ENCODE measurements around the gene CD84. TPM values are rescaled to one million over a fixed set of nuclear protein-coding genes. Genes with fewer than 3 reads are reported as not detected.

The CD84 gene
- total and polyA plus RNA-seq, 3 donors from 2014 or later: 6.4 to 7.7 (median 6.9) TPM

DNA sequence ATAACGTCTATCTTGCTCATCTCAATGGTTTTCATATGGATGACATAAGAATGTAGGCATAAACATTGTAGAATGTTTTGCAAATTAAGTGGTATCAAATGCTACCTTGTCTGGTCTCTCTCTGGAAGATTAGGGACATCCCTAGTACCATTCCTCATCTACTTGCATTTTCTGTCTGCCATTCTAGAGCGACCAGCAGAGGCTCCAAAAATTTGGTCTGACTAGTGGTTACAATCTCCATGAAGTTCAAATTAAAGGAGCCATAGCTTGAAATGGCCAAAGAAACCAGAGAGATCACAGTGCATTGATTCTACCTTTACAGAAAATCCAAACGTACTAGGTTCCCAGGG lies 1.1 kb downstream of the CD84 start:
- Histone ChIP-seq H3K36me3 (ENCODE audit: low read depth, missing control alignments) (no peaks in the 10 kb centered on the region), H3K27me3 (no peaks in the 10 kb centered on the region), H3K4me1 (no peaks in the 10 kb centered on the region), H3K27ac (peak overlapping the region in 1 of 2 donors; percentile 45), H3K4me3 (no peak overlapping the region), H3K9me3 (no peaks in the 10 kb centered on the region)
- WGBS, 2 donors: 73 to 79% methylated on average over 3 of the region's 3 CpGs
- intact Hi-C loops (cut with DNase I; ENCODE audit: low total_unique reads): no loop called here
- DNase-seq: no peak
- TF ChIP-seq, protein P1, sequence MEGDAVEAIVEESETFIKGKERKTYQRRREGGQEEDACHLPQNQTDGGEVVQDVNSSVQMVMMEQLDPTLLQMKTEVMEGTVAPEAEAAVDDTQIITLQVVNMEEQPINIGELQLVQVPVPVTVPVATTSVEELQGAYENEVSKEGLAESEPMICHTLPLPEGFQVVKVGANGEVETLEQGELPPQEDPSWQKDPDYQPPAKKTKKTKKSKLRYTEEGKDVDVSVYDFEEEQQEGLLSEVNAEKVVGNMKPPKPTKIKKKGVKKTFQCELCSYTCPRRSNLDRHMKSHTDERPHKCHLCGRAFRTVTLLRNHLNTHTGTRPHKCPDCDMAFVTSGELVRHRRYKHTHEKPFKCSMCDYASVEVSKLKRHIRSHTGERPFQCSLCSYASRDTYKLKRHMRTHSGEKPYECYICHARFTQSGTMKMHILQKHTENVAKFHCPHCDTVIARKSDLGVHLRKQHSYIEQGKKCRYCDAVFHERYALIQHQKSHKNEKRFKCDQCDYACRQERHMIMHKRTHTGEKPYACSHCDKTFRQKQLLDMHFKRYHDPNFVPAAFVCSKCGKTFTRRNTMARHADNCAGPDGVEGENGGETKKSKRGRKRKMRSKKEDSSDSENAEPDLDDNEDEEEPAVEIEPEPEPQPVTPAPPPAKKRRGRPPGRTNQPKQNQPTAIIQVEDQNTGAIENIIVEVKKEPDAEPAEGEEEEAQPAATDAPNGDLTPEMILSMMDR (IDR thresholded peaks at IDR 0.05): no peak
- no peak for TF ChIP-seq POLR2A (IDR thresholded peaks at IDR 0.05)

DNA sequence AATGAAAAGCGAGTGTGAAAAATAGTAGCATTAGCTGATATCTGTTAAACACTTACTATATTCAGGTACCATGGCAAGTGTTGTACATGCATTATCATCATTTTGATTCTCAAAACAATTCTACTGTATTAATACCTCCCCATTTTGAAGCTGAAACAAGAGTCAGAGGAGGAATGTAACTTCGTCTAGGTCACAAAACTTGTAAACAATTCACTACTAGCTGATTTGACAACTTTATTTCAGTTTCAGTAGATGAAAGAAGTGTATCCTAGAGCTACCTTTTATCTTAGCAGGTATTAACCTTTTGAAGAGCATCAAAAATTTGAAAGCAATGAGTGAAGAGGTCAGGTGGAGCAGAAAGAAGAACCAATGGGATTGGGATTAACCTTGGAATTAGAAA lies 1.6 kb downstream of the CD84 start:
- Histone ChIP-seq H3K27ac (no peak overlapping the region), H3K27me3 (no peaks in the 10 kb centered on the region), H3K9me3 (no peaks in the 10 kb centered on the region), H3K4me1 (no peaks in the 10 kb centered on the region), H3K36me3 (ENCODE audit: low read depth, missing control alignments) (no peaks in the 10 kb centered on the region), H3K4me3 (no peak overlapping the region)
- intact Hi-C loops (cut with DNase I; ENCODE audit: low total_unique reads): no loop called here
- no peak for DNase-seq
- no peak for TF ChIP-seq POLR2A (IDR thresholded peaks at IDR 0.05)
- TF ChIP-seq, protein P1 (IDR thresholded peaks at IDR 0.05): no peak
- WGBS, 2 donors: 78 to 83% methylated on average over 2 of the region's 2 CpGs

DNA sequence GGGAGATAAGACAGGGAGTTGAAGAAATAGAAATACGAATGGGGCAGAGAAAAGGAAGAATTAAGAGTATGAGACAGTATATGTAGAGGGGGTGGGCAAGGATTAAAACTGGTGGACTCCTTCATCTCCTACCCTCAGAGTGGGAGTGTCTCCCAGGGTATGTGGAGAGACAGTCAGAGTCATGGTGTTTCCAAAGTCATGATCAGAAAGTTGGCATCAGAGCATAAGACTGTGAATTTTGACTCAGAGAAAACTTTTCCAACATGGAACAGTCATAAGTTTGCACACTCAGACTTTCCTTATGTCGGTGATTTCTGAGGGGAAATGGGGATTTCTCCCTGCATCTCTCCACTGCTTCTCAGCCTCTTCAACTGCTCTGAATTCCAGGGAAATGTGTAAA lies 2.4 kb downstream of the CD84 start:
- WGBS, 2 donors: 42 to 94% methylated on average over 1 to 2 of the region's 2 CpGs
- Histone ChIP-seq H3K27ac (no peak overlapping the region), H3K9me3 (no peaks in the 10 kb centered on the region), H3K27me3 (no peaks in the 10 kb centered on the region), H3K36me3 (ENCODE audit: low read depth, missing control alignments) (no peaks in the 10 kb centered on the region), H3K4me1 (no peaks in the 10 kb centered on the region), H3K4me3 (no peak overlapping the region)
- intact Hi-C loops (cut with DNase I; ENCODE audit: low total_unique reads): no loop called here
- DNase-seq: no peak
- TF ChIP-seq, protein P1 (IDR thresholded peaks at IDR 0.05): no peak
- TF ChIP-seq POLR2A (IDR thresholded peaks at IDR 0.05): no peak

DNA sequence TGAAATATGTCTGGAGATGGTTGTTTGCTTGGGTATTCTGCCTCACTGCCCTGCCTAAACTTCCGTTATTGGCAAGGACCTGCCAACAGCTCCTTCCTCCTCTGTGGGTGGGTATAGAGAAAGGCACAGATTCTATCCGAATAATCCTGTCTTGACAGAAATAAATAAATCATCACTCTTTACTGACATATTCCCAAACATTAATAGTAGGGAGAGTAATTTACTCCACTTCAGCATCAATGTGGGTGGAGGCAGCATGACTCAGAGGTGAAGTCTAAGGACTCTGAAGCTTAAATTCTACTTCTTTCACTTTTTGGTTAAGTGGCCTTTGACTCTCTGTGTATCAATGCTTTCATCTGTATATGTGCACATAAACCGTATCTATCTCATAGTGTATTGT lies 2.9 kb downstream of the CD84 start:
- TF ChIP-seq, protein P1 (IDR thresholded peaks at IDR 0.05): no peak
- no peak for TF ChIP-seq POLR2A (IDR thresholded peaks at IDR 0.05)
- no peaks in the 10 kb centered on the region for H3K9me3 ChIP-seq
- H3K4me1 ChIP-seq: no peaks in the 10 kb centered on the region
- intact Hi-C loops (cut with DNase I; ENCODE audit: low total_unique reads): no loop called here
- H3K27me3 ChIP-seq: no peaks in the 10 kb centered on the region
- H3K4me3 ChIP-seq: no peak overlapping the region
- DNase-seq: no peak
- H3K36me3 ChIP-seq (ENCODE audit: low read depth, missing control alignments): no peaks in the 10 kb centered on the region
- 83 to 88% methylated on average over 3 of the region's 3 CpGs for WGBS, 2 donors
- no peak overlapping the region for H3K27ac ChIP-seq

DNA sequence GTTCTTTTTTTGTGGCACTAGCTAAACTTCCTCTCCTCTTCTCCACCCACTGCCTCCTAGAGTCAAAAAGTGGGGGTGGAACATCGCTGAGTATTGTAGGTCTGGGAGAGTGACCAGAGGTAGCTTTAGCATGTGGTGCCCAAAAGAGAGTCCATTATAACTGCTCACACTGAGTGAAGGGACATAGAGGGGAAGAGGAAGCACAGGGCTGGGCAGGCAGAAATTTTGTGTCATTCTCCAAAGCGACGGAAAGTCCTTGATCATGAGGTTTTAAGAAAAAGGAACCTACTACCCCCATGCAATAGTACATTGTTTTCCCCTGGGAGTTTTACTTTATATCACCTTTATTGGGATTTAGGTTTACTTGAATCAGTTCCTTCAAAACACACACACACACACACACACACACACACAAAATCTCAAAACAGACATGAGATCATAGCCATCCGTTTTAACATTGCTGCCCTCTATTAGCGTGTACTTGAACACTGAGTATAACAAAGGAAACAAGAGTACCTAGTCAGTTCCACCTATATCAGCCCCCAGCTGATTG lies 4.1 kb downstream of the CD84 start:
- DNase-seq: no peak
- Histone ChIP-seq H3K27me3 (no peaks in the 10 kb centered on the region), H3K36me3 (ENCODE audit: low read depth, missing control alignments) (no peaks in the 10 kb centered on the region), H3K4me3 (no peak overlapping the region), H3K9me3 (no peaks in the 10 kb centered on the region), H3K4me1 (no peaks in the 10 kb centered on the region), H3K27ac (peak overlapping the region in 1 of 2 donors; percentile 41)
- WGBS, 2 donors: 77 to 84% methylated on average over 5 of the region's 5 CpGs
- TF ChIP-seq, protein P1 (IDR thresholded peaks at IDR 0.05): no peak
- no peak for TF ChIP-seq POLR2A (IDR thresholded peaks at IDR 0.05)
- intact Hi-C loops (cut with DNase I; ENCODE audit: low total_unique reads): no loop called here
